H1 (cell line): ENCODE results near the gene PRPF18. TPM values are rescaled to one million over a fixed set of nuclear protein-coding genes. Genes with fewer than 3 reads are reported as not detected.

Experiments
- CTCF ChIA-PET: fragments of 300-600 bp; sonication (Branson Sonifier 250); formaldehyde crosslinking; loops from one replicate; lab custom pipeline; 2021; ENCODE audit not compliant: partially characterized antibody; lab: Charles Lee
- POLR2A ChIA-PET: fragments of 300-600 bp; sonication (Branson Sonifier 250); formaldehyde crosslinking; loops from one replicate; lab custom pipeline; 2021; ENCODE audit warnings: inconsistent platforms; ENCODE audit not compliant: partially characterized antibody; lab: Charles Lee
- DNase-seq, 2 experiments: peaks; one replicate each; pipeline versions ENCODE4 v3.0.0 to v3.0.0-alpha.2; 2010 to 2022; ENCODE audit warnings: low spot score in 2 of 2, low read depth in 1 of 2, mixed read lengths in 1 of 2
- FAIRE-seq: peaks from 2 replicates; lab custom pipeline; 2011; peaks lifted over from hg19 to GRCh38; lab: Jason Lieb, UNC
- H2AFZ ChIP-seq: 2 replicates; pipeline ENCODE4 v1.8.1; 2012; ENCODE audit warnings: low read length, inconsistent platforms
- H2AK5ac ChIP-seq: 2 replicates; pipeline ENCODE4 v1.6.1; 2013; ENCODE audit warnings: low read depth, low read length
- H2BK120ac ChIP-seq: replicated peaks from 2 replicates; pipeline ENCODE3; 2013; ENCODE audit warnings: low read depth, low read length, inconsistent platforms
- H2BK12ac ChIP-seq: 2 replicates; pipeline ENCODE4 v1.6.1; 2013; ENCODE audit warnings: low read depth, low read length
- H2BK15ac ChIP-seq: 2 replicates; pipeline ENCODE4 v1.6.1; 2013; ENCODE audit warnings: low read length
- H2BK20ac ChIP-seq: 2 replicates; pipeline ENCODE4 v1.6.1; 2013; ENCODE audit warnings: low read length
- H2BK5ac ChIP-seq: 2 replicates; pipeline ENCODE4 v1.6.1; 2013; ENCODE audit warnings: low read depth, low read length
- H3K14ac ChIP-seq: 2 replicates; pipeline ENCODE4 v1.6.1; 2013; ENCODE audit warnings: inconsistent platforms; ENCODE audit not compliant: insufficient read length
- H3K18ac ChIP-seq: 2 replicates; pipeline ENCODE4 v1.6.1; 2013; ENCODE audit warnings: low read length; ENCODE audit errors: extremely low read depth
- H3K23ac ChIP-seq: 2 replicates; pipeline ENCODE4 v1.6.1; 2013; ENCODE audit warnings: inconsistent platforms; ENCODE audit not compliant: insufficient read length
- H3K23me2 ChIP-seq: 2 replicates; pipeline ENCODE4 v1.6.1; 2013; ENCODE audit warnings: low read depth, low read length
- H3K27ac ChIP-seq: 2 replicates; pipeline ENCODE4 v1.6.1; 2011; ENCODE audit warnings: low read depth, low read length, inconsistent platforms
- H3K27me3 ChIP-seq, 4 experiments: replicated peaks in 1 of 4; 1 replicate in 1 of 4; 2 replicates in 3 of 4; pipeline versions ENCODE4 v1.6.1 to v1.8.1; 2011 to 2013; ENCODE audit warnings: low read length in 3 of 4, mild to moderate bottlenecking in 3 of 4, inconsistent platforms in 2 of 4, mixed read lengths in 2 of 4, moderate library complexity in 1 of 4; ENCODE audit not compliant: control insufficient read depth in 3 of 4, insufficient read depth in 3 of 4; ENCODE audit errors: extremely low read depth in 1 of 4
- H3K36me3 ChIP-seq, 4 experiments: 2 replicates each; pipeline versions ENCODE4 v1.6.1 to v1.8.1; 2011 to 2013; ENCODE audit warnings: mild to moderate bottlenecking in 4 of 4, low read length in 3 of 4, moderate library complexity in 2 of 4, control low read depth in 1 of 4, inconsistent platforms in 1 of 4; ENCODE audit not compliant: insufficient read depth in 4 of 4, control insufficient read depth in 2 of 4
- H3K4ac ChIP-seq: replicated peaks from 2 replicates; pipeline ENCODE3; 2013; ENCODE audit warnings: low read length, low read depth, mixed read lengths, inconsistent platforms; ENCODE audit not compliant: insufficient read length
- H3K4me1 ChIP-seq, 4 experiments: replicated peaks in 1 of 4; 1 replicate in 1 of 4; 2 replicates in 3 of 4; pipeline versions ENCODE4 v1.6.1 to v1.8.1; 2011 to 2013; ENCODE audit warnings: low read length in 3 of 4, inconsistent platforms in 2 of 4, mixed read lengths in 1 of 4; ENCODE audit not compliant: insufficient read depth in 4 of 4, control insufficient read depth in 3 of 4
- H3K4me2 ChIP-seq, 2 experiments: 2 replicates each; pipeline versions ENCODE4 v1.6.1 to v1.8.1; 2011 to 2013; ENCODE audit warnings: low read depth in 2 of 2, low read length in 2 of 2, control low read depth in 1 of 2, inconsistent platforms in 1 of 2, mild to moderate bottlenecking in 1 of 2; ENCODE audit not compliant: insufficient read depth in 1 of 2
- H3K4me3 ChIP-seq, 4 experiments: fragments of 200-600, 300-600 bp in 1 of 4; sonication (generic), shearing (Covaris generic), sonication (Bioruptor Twin) in 1 of 4; 2 replicates each; pipeline versions ENCODE4 v1.5.1 to v1.8.1; 2011 to 2016; ENCODE audit warnings: low read length in 4 of 4, low read depth in 3 of 4, control low read depth in 2 of 4, inconsistent platforms in 2 of 4, mild to moderate bottlenecking in 2 of 4, mixed read lengths in 1 of 4, moderate library complexity in 1 of 4; ENCODE audit not compliant: insufficient read depth in 2 of 4; ENCODE audit errors: extremely low read depth in 1 of 4
- H3K56ac ChIP-seq: replicated peaks from 2 replicates; pipeline ENCODE3; 2013; ENCODE audit warnings: low read depth, mild to moderate bottlenecking, mixed read lengths, low read length, inconsistent platforms; ENCODE audit not compliant: insufficient read length
- H3K79me1 ChIP-seq: 2 replicates; pipeline ENCODE4 v1.6.1; 2013; ENCODE audit warnings: low read depth, low read length, control low read depth
- H3K79me2 ChIP-seq, 2 experiments: 2 replicates each; pipeline versions ENCODE4 v1.6.1 to v1.8.1; 2012 to 2013; ENCODE audit warnings: low read length in 2 of 2, mild to moderate bottlenecking in 2 of 2, inconsistent platforms in 1 of 2; ENCODE audit not compliant: insufficient read depth in 2 of 2, control insufficient read depth in 1 of 2
- H3K9ac ChIP-seq, 4 experiments: replicated peaks in 1 of 4; 1 replicate in 1 of 4; 2 replicates in 3 of 4; pipeline versions ENCODE4 v1.6.1 to v1.8.1; 2011 to 2013; ENCODE audit warnings: low read depth in 3 of 4, low read length in 3 of 4, control low read depth in 2 of 4, mild to moderate bottlenecking in 2 of 4, moderate library complexity in 2 of 4, inconsistent platforms in 1 of 4; ENCODE audit errors: extremely low read depth in 1 of 4
- H3K9me3 ChIP-seq, 2 experiments: 2 replicates each; pipeline versions ENCODE4 v1.6.1 to v1.8.1; 2012 to 2013; ENCODE audit warnings: mild to moderate bottlenecking in 2 of 2, moderate library complexity in 2 of 2, control low read depth in 1 of 2, inconsistent platforms in 1 of 2, low read depth in 1 of 2, low read length in 1 of 2, mixed read lengths in 1 of 2; ENCODE audit not compliant: insufficient read depth in 2 of 2
- H4K20me1 ChIP-seq, 2 experiments: replicated peaks in 1 of 2; 2 replicates each; pipeline versions ENCODE3 to v1.8.1; 2011 to 2013; ENCODE audit warnings: inconsistent platforms in 2 of 2, low read length in 2 of 2, mild to moderate bottlenecking in 1 of 2; ENCODE audit not compliant: insufficient read depth in 2 of 2, control insufficient read depth in 1 of 2
- H4K5ac ChIP-seq: 2 replicates; pipeline ENCODE4 v1.6.1; 2013; ENCODE audit warnings: low read length, low read depth, mixed read lengths, inconsistent platforms; ENCODE audit not compliant: insufficient read length
- H4K8ac ChIP-seq: 2 replicates; pipeline ENCODE4 v1.8.0; 2013; ENCODE audit warnings: mild to moderate bottlenecking, moderate library complexity, low read length, inconsistent platforms; ENCODE audit not compliant: insufficient read depth; ENCODE audit errors: extremely low read depth
- H4K91ac ChIP-seq: replicated peaks from 2 replicates; pipeline ENCODE3; 2013; ENCODE audit warnings: low read length, mixed read lengths, inconsistent platforms; ENCODE audit not compliant: insufficient read length
- ASH2L ChIP-seq: fragments of 200-600, 300-600 bp; sonication (generic); IDR thresholded peaks from one replicate; pipeline ENCODE4 v1.7.1; 2017; ENCODE audit warnings: low read length
- CEBPB ChIP-seq: IDR thresholded peaks from 2 replicates; pipeline ENCODE4 v1.6.1; 2012; ENCODE audit warnings: low read depth, low read length
- CHD1 ChIP-seq: IDR thresholded peaks from 2 replicates; pipeline ENCODE4 v1.6.1; 2012; ENCODE audit warnings: low read depth, low read length, improper control_type of control experiment
- CREB1 ChIP-seq: IDR thresholded peaks from 2 replicates; pipeline ENCODE4 v1.6.1; 2012; ENCODE audit warnings: inconsistent platforms
- EGR1 ChIP-seq: IDR thresholded peaks from 2 replicates; pipeline ENCODE4 v1.6.1; 2011; ENCODE audit warnings: low read depth, low read length, borderline replicate concordance
- EP300 ChIP-seq, 2 experiments: IDR thresholded peaks; 1 replicate in 1 of 2; 2 replicates in 1 of 2; pipeline ENCODE4 v1.6.1; 2011 to 2012; ENCODE audit warnings: low read depth in 2 of 2, low read length in 2 of 2, mild to moderate bottlenecking in 2 of 2, borderline replicate concordance in 1 of 2, inconsistent platforms in 1 of 2, moderate library complexity in 1 of 2
- GTF2F1 ChIP-seq: IDR thresholded peaks from 2 replicates; pipeline ENCODE4 v1.6.1; 2012; ENCODE audit warnings: low read depth, low read length, improper control_type of control experiment, borderline replicate concordance
- HDAC2 ChIP-seq, 2 experiments: fragments of 300-600 bp in 1 of 2; sonication (generic) in 1 of 2; IDR thresholded peaks; 2 replicates each; pipeline ENCODE4 v1.6.1; 2011 to 2012; ENCODE audit warnings: low read depth in 2 of 2, low read length in 2 of 2, mild to moderate bottlenecking in 2 of 2, moderate library complexity in 2 of 2, borderline replicate concordance in 1 of 2, inconsistent platforms in 1 of 2
- HDAC6 ChIP-seq: IDR thresholded peaks from one replicate; pipeline ENCODE4 v1.7.1; 2012; ENCODE audit warnings: low read depth, mild to moderate bottlenecking, inconsistent platforms, low read length, moderate library complexity
- KDM5A ChIP-seq: fragments of 200-600 bp; IDR thresholded peaks from 2 replicates; pipeline ENCODE4 v1.7.1; 2012; ENCODE audit warnings: mild to moderate bottlenecking, low read length, inconsistent platforms, mixed read lengths
- POLR2AphosphoS5 ChIP-seq: IDR thresholded peaks from 2 replicates; pipeline ENCODE4 v1.6.1; 2011; ENCODE audit warnings: low read depth, low read length
- SIRT6 ChIP-seq: IDR thresholded peaks from one replicate; pipeline ENCODE4 v1.7.1; 2012; ENCODE audit warnings: low read length, inconsistent platforms
- SUZ12 ChIP-seq: fragments of 200-600 bp; sonication (generic); IDR thresholded peaks from 2 replicates; pipeline ENCODE4 v1.6.1; 2012; ENCODE audit warnings: mild to moderate bottlenecking, inconsistent platforms, low read length, moderate library complexity, mixed read lengths
- TBP ChIP-seq: IDR thresholded peaks from 2 replicates; pipeline ENCODE4 v1.6.1; 2011; ENCODE audit warnings: low read depth, low read length, improper control_type of control experiment
- TEAD4 ChIP-seq: IDR thresholded peaks from 2 replicates; pipeline ENCODE4 v1.6.1; 2012; ENCODE audit warnings: low read depth, low read length, inconsistent platforms, mixed read lengths
- WGBS, 2 experiments: shearing (Covaris generic) in 1 of 2; methylation state at CpG; one replicate each; pipeline versions ENCODE4 v1.1.6 to v1.1.7; 2013 to 2015; ENCODE audit warnings: low lambda C conversion rate in 2 of 2, mixed read lengths in 2 of 2, inconsistent platforms in 1 of 2, low coverage in 1 of 2, missing lambda C conversion rate in 1 of 2; ENCODE audit not compliant: insufficient replicate concordance in 2 of 2, insufficient coverage in 1 of 2, insufficient read length in 1 of 2; ENCODE audit errors: extremely low coverage in 1 of 2, missing lambda C conversion rate in 1 of 2; 5-methylcytosine and 5-hydroxymethylcytosine counted together
- polyA plus RNA-seq, 7 experiments: library from polyadenylated mRNA; depleted of rRNA in 3 of 7; stranded (reverse) in 5 of 7; unstranded in 2 of 7; fragments of >200 nt in 5 of 7; fragments of 200-250 nt in 2 of 7; gene quantifications; 1 replicate in 5 of 7; 2 replicates in 1 of 7; 4 replicates in 1 of 7; pipeline versions ENCODE4 v1.2.1 to v1.2.3, GENCODE V29; 2011 to 2013; ENCODE audit warnings: missing spikeins in 2 of 7, mixed read lengths in 2 of 7
- total RNA-seq: library from RNA; stranded (reverse); fragmentation: NEBNext Ultra II Directional; extraction: Animal tissue kit (Norgen Biotek cat#: 25700); gene quantifications from 2 replicates; pipeline ENCODE4 v1.2.1, GENCODE V29; 2021

Gene PRPF18
- total and polyA plus RNA-seq, 2 of the 8 experiments (the other 6 are each of a cell fraction or from before 2014, with no cell fraction given), result 3.8 to 12.6 TPM

DNA sequence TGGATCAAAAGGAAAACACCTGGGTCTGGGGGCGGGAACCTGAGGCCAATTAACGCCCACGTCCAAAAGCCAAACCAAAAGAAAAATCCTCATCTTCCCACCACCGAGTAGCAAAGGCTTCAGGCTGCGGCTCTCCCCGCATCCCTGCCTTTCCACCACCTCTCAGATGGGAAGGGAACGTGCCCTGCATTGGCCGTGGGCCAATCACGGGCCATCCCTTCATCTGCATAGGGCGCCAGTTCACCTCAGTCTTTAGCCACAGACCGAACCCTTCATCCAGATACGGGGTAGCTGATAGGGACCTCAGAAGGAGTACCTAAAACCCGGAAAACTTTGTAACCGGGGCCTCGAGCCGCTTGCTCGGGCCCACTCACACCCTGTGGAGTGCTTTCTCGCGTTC is 626 bp downstream of the PRPF18 start:
- Histone ChIP-seq H3K36me3 (no peaks in the 10 kb centered on the region), H2AK5ac (no peak overlapping the region), H2BK12ac (no peak overlapping the region), H2AFZ (no peak overlapping the region), H3K27me3 (no peaks in the 10 kb centered on the region; a peak in 2 of 7 replicates), H2BK120ac (no peak overlapping the region), H2BK15ac (no peak overlapping the region), H2BK5ac (no peak overlapping the region), H3K4me1 (no peaks in the 10 kb centered on the region; a peak in 1 of 7 replicates), H4K20me1 (peaks cover 0 to 2% of the 10 kb centered on the region in 2 experiments), H3K9me3 (no peaks in the 10 kb centered on the region), H3K14ac (no peak overlapping the region), H3K56ac (no peak overlapping the region), H2BK20ac (no peak overlapping the region), H3K4me2 (peak overlapping the region; percentile 76 to 94), H4K91ac (no peak overlapping the region), H3K23me2 (peaks cover 1% of the 10 kb centered on the region; the same call in 1 of the 2 replicates), H3K4ac (no peak overlapping the region), H3K18ac (no peak overlapping the region), H3K79me2 (peaks cover 0 to 15% of the 10 kb centered on the region in 2 experiments; a peak in 3 of 4 replicates), H3K79me1 (peaks cover 5% of the 10 kb centered on the region; the same call in 1 of the 2 replicates), H4K8ac (peak overlapping the region; percentile 28; the same call in 1 of the 2 replicates), H3K9ac (peak overlapping the region in 3 of 4 experiments; percentile 20 to 68 (median 20); a peak in 3 of 7 replicates), H4K5ac (no peak overlapping the region), H3K23ac (no peak overlapping the region), H3K4me3 (peak overlapping the region; percentile 92 to 95 (median 94)), H3K27ac (no peak overlapping the region)
- DNase-seq, result peak in 1 of 2 experiments; percentile 49
- POLR2A ChIA-PET, result interaction anchor here (1.2 to 1.9 kb wide), 2 partner anchors 29 to 237 kb away, joined by 4 to 5 read pairs; no protein-coding TSS in a partner anchor
- WGBS, 2 experiments, result 17% methylated on average over 19 of the region's 19 CpGs; no CpG with 5 or more reads in 1 of the 2 experiments
- CTCF ChIA-PET, result interaction anchor here (0.6 to 1.8 kb wide), 8 partner anchors 9 to 1235 kb away, joined by 3 to 7 read pairs (median 3); no protein-coding TSS in a partner anchor
- FAIRE-seq, result no peak
- TF ChIP-seq SIRT6, result no peak
- no peak for TF ChIP-seq HDAC6
- no peak for TF ChIP-seq EP300 (IDR thresholded peaks at IDR 0.05; ENCODE audit: borderline replicate concordance in 1 of 2, low read depth in 2 of 2, low read length in 2 of 2)
- TF ChIP-seq CEBPB, result no peak
- no peak for TF ChIP-seq HDAC2 (IDR thresholded peaks at IDR 0.05; ENCODE audit: borderline replicate concordance in 1 of 2, low read depth in 2 of 2, low read length in 2 of 2)
- TF ChIP-seq CREB1, result no peak
- no peak for TF ChIP-seq POLR2AphosphoS5
- TF ChIP-seq GTF2F1, result no peak
- no peak for TF ChIP-seq SUZ12
- TF ChIP-seq TBP, result no peak
- TF ChIP-seq KDM5A, result no peak
- no peak for TF ChIP-seq ASH2L
- TF ChIP-seq CHD1, result no peak
- no peak for TF ChIP-seq EGR1
- no peak for TF ChIP-seq TEAD4
